ENCODE results near the gene EFTUD2.
A peak's percentile ranks its signal among the peaks of the same experiment; 100 is the strongest.

The EFTUD2 gene

DNA sequence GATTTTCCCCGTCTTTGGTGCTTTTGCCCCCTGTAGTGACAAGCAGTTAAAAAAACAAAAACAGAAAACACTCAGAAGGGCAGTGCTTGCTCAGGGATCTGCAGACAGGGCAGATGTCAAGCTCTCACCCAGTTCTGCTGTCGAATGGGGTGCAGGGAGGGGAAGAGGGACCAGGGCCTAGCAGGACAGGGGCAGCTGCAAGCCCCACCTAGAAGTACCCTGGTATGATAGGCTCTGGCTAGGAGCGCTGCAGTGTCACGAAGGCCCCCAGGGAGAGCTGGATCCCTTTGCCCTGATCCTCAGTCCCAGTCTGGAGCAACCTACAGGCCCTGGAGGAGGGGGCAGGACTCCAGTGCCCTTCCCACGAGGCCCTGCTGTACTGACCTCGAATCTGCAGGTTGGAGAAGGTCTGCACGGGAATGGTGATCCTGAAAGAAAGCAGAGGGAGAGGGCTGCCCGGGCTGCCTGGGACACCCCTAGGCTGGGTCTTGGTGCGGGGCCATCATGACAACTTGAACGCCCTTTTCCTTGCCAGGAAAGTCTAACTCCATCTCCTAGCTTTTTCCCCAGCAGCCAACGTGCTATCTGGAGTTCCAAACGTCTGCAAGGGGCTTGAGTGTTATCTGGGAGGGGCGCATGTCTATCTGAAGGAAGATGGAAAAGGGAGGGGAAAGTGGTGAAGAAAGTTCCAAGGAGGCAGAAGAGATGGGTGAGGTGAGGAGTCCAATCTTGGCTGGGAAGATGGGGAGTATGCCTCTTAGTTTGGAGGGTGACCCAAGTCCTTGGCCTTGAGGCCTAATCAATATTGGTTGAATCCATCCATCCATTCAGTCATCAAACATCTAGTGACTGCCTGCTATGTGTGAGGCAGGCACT lies 11.2 kb upstream of the EFTUD2 start:
- no peak for TF ChIP-seq GATA1 (IDR thresholded peaks at IDR 0.05; ENCODE audit: low read depth, low read length)
- TF ChIP-seq POLR2A (IDR thresholded peaks at IDR 0.05; ENCODE audit: low read length) = no peak
- no peak for DNase-seq

GRCh38 chr17:44909681-44910144 lies 10.5 kb upstream of the EFTUD2 start:
- DNase-seq = no peak
- no peak for TF ChIP-seq POLR2A (IDR thresholded peaks at IDR 0.05; ENCODE audit: low read length)
- no peak for TF ChIP-seq GATA1 (IDR thresholded peaks at IDR 0.05; ENCODE audit: low read depth, low read length)

GRCh38 chr17:44908761-44909326 lies 9.6 kb upstream of the EFTUD2 start:
- no peak for TF ChIP-seq GATA1 (IDR thresholded peaks at IDR 0.05; ENCODE audit: low read depth, low read length)
- TF ChIP-seq POLR2A (IDR thresholded peaks at IDR 0.05; ENCODE audit: low read length) = no peak
- no peak for DNase-seq

DNA sequence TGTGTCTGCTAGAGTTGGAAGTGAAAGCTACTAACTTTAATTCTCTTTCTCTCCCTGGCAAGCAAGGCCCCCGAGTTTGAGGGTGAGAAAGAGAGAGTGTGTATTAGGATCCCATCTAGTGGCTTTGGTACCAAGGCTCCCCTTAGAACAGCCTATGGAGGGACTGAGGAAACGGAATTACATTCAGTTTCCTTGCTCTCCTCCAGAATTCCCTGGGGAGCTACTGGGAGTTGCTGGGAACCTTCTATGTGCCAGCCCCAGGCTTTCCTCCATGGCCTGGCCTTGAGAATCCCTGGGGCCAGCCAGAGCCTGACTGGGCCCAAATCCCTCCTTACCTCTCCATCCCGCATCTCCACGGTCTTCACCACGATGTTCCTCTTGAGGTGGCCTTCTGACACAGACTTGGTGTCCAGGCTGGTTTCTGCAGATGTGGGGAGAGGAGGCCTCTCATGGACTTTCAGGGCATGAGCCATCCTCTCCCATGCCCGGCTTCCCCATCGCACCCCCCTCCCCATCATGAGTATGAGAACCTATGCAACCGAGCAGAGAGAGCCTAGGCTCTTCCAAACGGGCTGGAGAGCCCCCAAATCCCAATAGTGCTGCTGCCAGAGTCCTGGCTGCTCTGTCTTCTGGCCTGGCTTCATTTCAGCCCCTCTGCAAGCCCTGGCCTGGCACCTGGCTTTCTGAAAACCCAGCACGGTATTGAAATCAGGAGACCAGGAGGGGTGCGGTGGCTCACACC lies 8.7 kb upstream of the EFTUD2 start:
- DNase-seq = no peak

GRCh38 chr17:44906763-44907728 lies 7.8 kb upstream of the EFTUD2 start:
- peak; percentile 42 to 62 for DNase-seq
- no peak for TF ChIP-seq POLR2A (IDR thresholded peaks at IDR 0.05; ENCODE audit: low read length)
- TF ChIP-seq GATA1 (IDR thresholded peaks at IDR 0.05; ENCODE audit: low read depth, low read length) = no peak

More for the DNA sequence above, 8.7 kb upstream of the EFTUD2 start:
- TF ChIP-seq GATA1 (IDR thresholded peaks at IDR 0.05; ENCODE audit: low read depth, low read length) = no peak
- TF ChIP-seq POLR2A (IDR thresholded peaks at IDR 0.05; ENCODE audit: low read length) = no peak

GRCh38 chr17:44906010-44906646 lies 6.9 kb upstream of the EFTUD2 start:
- DNase-seq = no peak
- TF ChIP-seq POLR2A (IDR thresholded peaks at IDR 0.05; ENCODE audit: low read length) (no peak), GATA1 (IDR thresholded peaks at IDR 0.05; ENCODE audit: low read depth, low read length) (no peak)

- DNase-seq = no peak
- TF ChIP-seq POLR2A (IDR thresholded peaks at IDR 0.05; ENCODE audit: low read length) (no peak), GATA1 (IDR thresholded peaks at IDR 0.05; ENCODE audit: low read depth, low read length) (no peak)
Measured at GRCh38 chr17:44905006-44906000, 6.1 kb upstream of the EFTUD2 start.

GRCh38 chr17:44904001-44904984 lies 5.0 kb upstream of the EFTUD2 start:
- no peak for TF ChIP-seq POLR2A (IDR thresholded peaks at IDR 0.05; ENCODE audit: low read length)
- TF ChIP-seq GATA1 (IDR thresholded peaks at IDR 0.05; ENCODE audit: low read depth, low read length) = no peak
- DNase-seq = no peak

DNA sequence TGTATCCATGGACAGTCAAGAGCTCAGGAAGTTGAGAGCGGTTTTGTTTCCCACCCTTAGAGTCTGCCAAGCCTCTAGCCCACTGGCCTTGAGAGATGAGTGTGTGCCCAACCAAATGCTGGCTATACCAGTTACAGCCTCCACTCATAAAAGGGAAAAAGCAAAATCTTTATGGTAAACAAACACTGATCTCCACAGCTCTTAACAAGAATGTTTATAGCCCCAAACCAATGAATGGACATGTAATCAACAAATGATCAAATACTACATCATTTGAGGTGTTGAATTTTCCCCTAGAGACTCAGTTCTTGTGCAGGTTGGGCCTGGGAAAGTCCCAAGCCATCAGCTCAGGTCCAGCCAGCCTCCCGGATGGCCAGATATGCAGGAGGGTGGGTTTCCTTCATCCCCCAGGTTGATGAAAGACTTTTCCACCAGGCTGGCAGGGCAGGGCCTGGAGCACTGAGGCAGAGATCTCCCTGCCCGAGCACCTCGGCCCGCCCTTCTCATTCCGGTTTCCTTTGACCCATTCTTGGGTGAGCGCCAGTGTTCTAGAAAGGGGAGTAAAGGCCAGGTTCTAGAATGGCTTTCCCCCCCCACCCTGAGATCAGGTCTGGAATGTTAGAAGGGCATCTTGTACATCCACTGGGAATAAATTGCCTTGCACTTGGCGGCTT lies 3.9 kb upstream of the EFTUD2 start:
- no peak for TF ChIP-seq GATA1 (IDR thresholded peaks at IDR 0.05; ENCODE audit: low read depth, low read length)
- no peak for TF ChIP-seq POLR2A (IDR thresholded peaks at IDR 0.05; ENCODE audit: low read length)
- no peak for DNase-seq

DNA sequence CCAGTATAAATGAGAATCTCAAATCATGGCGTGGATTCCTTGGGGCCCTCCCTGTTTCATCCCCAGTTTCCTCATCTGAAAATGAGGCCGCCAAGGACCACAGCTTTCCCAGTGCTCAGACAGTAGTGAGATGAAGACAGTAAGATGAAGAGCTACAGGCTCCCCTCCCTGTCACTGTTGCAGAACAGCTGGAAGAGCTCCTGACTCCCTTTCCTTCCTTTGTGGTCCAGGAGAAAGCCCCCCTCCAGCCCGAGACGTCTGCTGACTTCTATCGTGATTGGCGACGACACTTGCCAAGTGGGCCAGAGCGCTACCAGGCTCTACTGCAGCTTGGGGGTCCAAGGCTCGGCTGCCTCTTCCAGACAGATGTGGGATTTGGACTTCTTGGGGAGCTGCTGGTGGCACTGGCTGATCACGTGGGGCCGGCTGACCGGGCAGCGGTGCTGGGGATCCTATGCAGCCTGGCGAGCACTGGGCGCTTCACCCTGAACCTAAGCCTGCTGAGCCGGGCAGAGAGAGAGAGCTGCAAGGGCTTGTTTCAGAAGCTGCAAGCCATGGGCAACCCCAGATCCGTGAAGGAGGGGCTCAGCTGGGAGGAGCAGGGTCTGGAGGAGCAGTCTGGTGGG lies 3.0 kb upstream of the EFTUD2 start:
- no peak for DNase-seq
- no peak for TF ChIP-seq GATA1 (IDR thresholded peaks at IDR 0.05; ENCODE audit: low read depth, low read length)
- TF ChIP-seq POLR2A (IDR thresholded peaks at IDR 0.05; ENCODE audit: low read length) = no peak
